ENCODE measurements around the gene PHF8.

PHF8 gene

DNA sequence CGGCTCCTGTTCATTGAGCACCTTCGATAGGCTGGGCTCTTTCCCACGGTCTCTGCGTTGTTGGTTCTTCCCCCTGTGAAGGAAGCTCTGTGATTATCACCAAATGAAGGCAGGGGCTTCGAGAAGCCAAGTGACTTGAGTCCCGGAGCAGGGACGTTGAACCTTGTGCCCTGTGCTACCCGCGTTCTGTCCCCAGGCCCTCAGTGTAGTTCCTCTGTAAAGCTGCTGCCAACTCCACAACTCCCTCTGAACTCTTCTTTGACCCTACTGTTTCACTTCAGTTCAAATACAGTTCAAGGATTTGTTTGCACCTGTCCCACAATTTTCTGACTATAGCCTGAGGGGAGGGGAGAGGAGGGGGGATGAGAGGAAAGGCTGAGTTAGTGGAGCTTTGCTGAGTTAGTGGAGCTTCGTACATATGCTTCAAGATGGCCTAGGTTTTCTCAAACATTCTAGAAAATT lies 635 bp upstream of the PHF8 start:
- H3K36me3 Mint-ChIP-seq: peaks cover 8% of the 10 kb centered on the region
- no peaks in the 10 kb centered on the region for H3K27me3 Mint-ChIP-seq
- peaks cover 5% of the 10 kb centered on the region for H3K4me1 Mint-ChIP-seq
- peak overlapping the region; percentile 98 for H3K27ac Mint-ChIP-seq
- peak overlapping the region; percentile 95 for H3K4me3 Mint-ChIP-seq
- H3K9me3 Mint-ChIP-seq: no peaks in the 10 kb centered on the region
- peak; percentile 0 for ATAC-seq

DNA sequence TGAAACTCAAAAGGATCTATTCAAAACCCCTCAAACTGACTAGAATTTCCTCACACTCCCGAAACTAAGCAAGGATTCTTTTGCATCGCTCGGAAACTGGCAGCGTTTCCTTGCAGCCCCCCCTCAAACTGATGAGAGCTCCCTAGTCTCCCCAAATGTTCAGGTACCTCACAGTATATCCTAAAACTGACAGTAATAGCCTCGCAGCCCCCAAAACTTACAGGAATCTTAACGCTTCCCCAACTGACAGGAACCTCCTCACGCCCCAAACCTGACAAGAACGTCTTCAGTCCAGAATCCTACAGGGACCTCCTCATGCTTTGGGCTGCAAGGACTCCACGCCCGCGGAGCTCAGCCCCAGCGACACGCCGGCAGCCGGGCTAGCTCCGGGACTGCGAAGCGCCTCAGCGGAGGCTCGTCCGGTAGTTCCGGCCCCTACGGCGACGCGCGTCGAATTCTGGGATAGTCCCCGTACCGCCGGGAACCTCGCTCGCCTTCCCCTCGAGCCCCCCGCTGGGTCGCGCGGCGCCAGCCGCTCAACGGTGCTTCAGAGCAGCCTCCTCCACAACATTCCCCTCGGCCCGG lies 640 bp downstream of the PHF8 start:
- Mint-ChIP-seq H3K4me1 (peaks cover 5% of the 10 kb centered on the region), H3K27ac (peak overlapping the region; percentile 98), H3K9me3 (no peaks in the 10 kb centered on the region), H3K27me3 (no peaks in the 10 kb centered on the region), H3K4me3 (peak overlapping the region; percentile 95), H3K36me3 (peaks cover 8% of the 10 kb centered on the region)
- peak; percentile 21 for ATAC-seq

DNA sequence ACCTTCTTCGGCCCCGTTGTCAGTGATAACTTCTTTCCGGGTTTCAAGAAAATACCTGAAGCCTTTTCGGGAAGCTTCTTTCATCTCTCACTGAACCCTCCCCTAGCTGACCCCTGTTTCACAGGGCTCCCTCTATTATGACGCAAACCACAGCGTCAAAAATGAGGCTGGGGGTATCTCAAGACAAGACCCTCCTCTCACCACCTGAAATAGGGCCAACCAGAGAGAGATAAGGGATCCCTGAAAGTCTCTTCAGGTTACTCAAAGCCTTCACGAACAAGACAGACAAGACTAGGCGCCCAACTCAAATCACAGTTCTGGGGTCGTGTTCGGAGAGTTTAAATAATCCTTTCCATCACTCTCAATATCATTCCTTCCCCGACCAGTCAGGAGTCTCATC lies 1.2 kb downstream of the PHF8 start:
- peaks cover 5% of the 10 kb centered on the region for H3K4me1 Mint-ChIP-seq
- H3K4me3 Mint-ChIP-seq: peak overlapping the region; percentile 95
- H3K36me3 Mint-ChIP-seq: peaks cover 8% of the 10 kb centered on the region
- H3K9me3 Mint-ChIP-seq: no peaks in the 10 kb centered on the region
- H3K27me3 Mint-ChIP-seq: no peaks in the 10 kb centered on the region
- H3K27ac Mint-ChIP-seq: peak overlapping the region; percentile 98
- ATAC-seq: no peak

DNA sequence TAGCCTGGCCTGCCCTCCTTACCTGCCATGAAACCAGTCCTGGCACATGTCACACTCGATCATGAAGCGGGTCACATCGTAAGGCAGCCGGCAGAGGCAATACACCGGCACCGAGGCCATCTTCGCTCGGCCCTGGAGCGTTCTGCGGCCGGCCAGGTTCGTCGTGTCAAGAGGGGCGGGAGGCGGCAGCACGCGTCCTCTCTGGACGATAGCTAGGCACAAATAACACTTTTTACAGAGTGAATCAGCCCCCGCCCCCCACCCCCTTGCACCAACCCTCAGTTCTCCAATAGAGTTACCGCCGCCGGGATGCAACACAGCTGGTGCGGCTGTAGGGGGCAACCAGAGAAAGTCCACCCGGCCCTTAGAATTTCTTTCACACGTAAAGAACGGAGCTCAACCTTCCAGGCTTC lies 1.7 kb downstream of the PHF8 start:
- peaks cover 5% of the 10 kb centered on the region for H3K4me1 Mint-ChIP-seq
- H3K27ac Mint-ChIP-seq: peak overlapping the region; percentile 98
- peaks cover 8% of the 10 kb centered on the region for H3K36me3 Mint-ChIP-seq
- no peaks in the 10 kb centered on the region for H3K9me3 Mint-ChIP-seq
- ATAC-seq: no peak
- peak overlapping the region; percentile 95 for H3K4me3 Mint-ChIP-seq
- H3K27me3 Mint-ChIP-seq: no peaks in the 10 kb centered on the region

DNA sequence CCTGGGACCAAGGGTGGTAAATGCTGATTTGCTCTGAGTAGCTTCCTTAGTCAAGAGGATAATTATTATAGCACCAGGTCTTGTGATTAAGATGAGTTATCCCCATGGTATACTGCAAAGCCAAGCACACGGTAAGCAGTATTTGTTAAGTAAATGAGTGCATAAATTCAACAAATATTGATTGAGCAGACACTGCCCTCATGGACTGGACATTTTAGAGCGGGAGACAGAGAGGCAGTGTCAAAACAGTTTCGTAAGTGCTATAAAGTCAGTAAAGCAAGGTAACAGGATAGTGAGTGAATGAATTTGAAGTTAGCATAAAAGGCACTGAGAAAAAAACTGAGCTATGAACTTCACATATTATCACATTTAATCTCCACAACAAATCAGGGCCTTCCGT lies 13.9 kb downstream of the PHF8 start:
- ATAC-seq: no peak
- no peak overlapping the region for H3K27ac Mint-ChIP-seq
- no peaks in the 10 kb centered on the region for H3K27me3 Mint-ChIP-seq
- H3K4me3 Mint-ChIP-seq: no peak overlapping the region
- H3K4me1 Mint-ChIP-seq: no peaks in the 10 kb centered on the region
- H3K9me3 Mint-ChIP-seq: no peaks in the 10 kb centered on the region
- H3K36me3 Mint-ChIP-seq: peaks cover 66% of the 10 kb centered on the region

DNA sequence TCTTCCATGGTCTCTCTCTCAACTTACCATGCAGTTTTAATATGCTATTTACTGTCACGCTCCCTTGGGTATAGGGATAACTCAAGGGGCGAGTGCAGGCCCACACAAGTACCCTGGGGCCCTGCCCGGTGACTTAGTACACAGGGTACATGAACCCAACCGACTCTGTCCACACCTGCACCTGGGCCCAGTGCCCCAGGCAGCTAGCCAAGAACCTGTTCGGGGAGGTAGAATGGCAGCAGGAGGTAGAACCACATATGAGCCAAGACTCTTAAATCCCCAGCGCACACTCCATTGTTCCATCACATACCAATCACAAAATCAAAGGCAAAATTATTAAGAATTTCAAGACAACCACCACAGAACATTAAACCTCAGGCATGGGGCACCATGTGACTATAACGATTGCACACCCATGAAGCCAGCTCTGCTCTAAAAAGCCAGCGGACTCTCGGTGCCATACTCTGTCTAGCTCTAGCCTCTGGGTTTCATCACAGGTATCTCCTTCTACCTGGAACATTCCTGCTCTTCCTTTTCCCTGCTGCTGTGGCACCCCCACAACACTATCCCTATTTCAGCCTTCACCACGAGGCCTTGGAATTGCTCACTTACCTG lies 14.6 kb downstream of the PHF8 start:
- peaks cover 70% of the 10 kb centered on the region for H3K36me3 Mint-ChIP-seq

DNA sequence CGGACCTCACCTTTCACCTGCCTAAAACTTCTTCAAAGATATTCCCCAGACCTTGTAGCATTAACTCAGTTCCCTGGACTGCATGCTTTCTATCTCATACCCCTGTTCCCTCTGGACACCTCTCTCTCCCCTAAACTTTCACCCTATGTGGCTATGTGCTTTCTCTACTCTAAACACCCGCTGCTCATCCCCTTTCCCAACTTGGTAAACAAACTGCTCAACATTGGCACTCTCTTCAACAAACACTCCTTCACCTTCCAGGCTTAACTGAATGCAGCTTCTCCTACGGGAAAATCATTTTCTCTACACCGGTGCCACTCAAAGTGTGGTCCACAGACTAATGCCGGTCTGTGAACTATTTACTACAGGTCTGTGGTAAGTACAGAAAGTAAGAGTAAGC lies 19.9 kb downstream of the PHF8 start:
- peaks cover 52% of the 10 kb centered on the region for H3K36me3 Mint-ChIP-seq
- H3K9me3 Mint-ChIP-seq: no peaks in the 10 kb centered on the region
- no peaks in the 10 kb centered on the region for H3K27me3 Mint-ChIP-seq
- H3K27ac Mint-ChIP-seq: no peak overlapping the region
- no peaks in the 10 kb centered on the region for H3K4me1 Mint-ChIP-seq
- no peak overlapping the region for H3K4me3 Mint-ChIP-seq
- no peak for ATAC-seq

More for the DNA sequence above, 14.6 kb downstream of the PHF8 start:
- Mint-ChIP-seq H3K27me3 (no peaks in the 10 kb centered on the region), H3K4me3 (no peak overlapping the region), H3K27ac (no peak overlapping the region), H3K4me1 (no peaks in the 10 kb centered on the region), H3K9me3 (no peaks in the 10 kb centered on the region)
- ATAC-seq: no peak

DNA sequence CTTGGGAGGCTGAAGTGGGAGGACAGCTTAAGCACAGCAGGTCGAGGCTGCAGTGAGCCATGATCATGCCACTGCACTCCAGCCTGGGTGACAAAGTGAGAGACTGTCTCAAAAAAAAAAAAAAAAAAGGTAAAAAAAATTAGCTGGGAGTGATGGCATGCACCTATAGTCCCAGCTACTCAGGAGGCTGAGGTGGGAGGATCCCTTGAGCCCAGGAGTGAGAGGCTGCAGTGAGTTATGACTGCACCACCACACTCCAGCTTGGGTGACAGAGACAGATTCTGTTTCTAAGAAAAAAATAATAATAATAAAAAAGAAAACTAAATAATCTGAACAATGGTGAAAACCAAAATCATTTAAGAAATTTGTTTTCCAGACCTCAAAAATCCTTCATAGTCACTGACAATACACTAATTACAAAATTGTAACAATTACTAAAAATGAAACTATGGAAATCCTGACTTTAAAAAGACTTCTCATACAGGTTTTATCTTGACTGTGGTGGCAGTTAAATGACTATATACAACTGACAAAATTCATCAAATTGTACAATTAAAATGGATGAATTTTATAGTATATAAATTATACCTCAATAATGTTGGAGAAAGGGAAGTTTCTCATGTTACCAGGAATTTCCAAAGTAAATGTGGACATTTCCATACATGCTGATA lies 31.3 kb downstream of the PHF8 start:
- Mint-ChIP-seq H3K27me3 (no peaks in the 10 kb centered on the region), H3K27ac (no peak overlapping the region), H3K36me3 (peaks cover 30% of the 10 kb centered on the region), H3K4me3 (no peak overlapping the region), H3K9me3 (no peaks in the 10 kb centered on the region), H3K4me1 (no peaks in the 10 kb centered on the region)
- no peak for ATAC-seq

DNA sequence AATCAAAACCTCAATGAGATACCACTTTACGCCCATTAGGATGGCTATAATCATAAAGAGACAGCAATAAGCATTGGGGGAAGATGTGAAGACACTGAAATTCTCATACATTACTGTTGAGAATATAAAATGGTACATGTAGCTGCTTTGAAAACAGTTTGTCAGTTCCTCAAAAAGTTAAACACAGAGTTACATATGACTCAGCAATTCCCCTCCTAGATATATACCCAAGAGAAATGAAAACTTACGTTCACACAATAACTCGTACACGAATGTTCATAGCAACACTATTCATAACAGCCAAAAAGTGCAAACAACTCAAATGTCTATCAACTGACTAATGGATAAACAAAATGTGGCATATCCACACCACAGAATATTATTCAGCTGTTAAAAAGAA lies 36.6 kb downstream of the PHF8 start:
- H3K27me3 Mint-ChIP-seq: no peaks in the 10 kb centered on the region
- no peaks in the 10 kb centered on the region for H3K4me1 Mint-ChIP-seq
- H3K4me3 Mint-ChIP-seq: no peak overlapping the region
- no peaks in the 10 kb centered on the region for H3K9me3 Mint-ChIP-seq
- ATAC-seq: no peak
- H3K27ac Mint-ChIP-seq: no peak overlapping the region
- peaks cover 25% of the 10 kb centered on the region for H3K36me3 Mint-ChIP-seq

DNA sequence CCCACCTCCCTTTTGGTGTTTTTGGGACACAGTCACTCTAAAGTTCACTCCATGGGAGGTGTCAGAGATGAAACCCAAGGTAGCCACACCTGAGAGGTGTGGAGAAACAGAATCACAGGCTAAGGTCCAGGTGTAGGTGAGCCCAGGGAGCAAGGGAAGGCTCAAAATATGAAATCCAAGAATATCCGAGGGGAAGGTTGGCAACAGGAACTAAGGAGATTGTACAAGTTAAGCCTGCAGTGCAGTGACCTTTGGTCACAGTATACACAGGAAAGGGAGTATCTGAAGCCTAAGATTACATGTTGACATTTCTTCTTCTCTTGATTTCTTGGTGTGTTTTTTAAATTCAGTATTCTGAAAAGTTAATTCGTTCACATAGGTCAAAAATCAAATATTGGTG lies 46.5 kb downstream of the PHF8 start:
- ATAC-seq: no peak
- Mint-ChIP-seq H3K36me3 (peaks cover 51% of the 10 kb centered on the region), H3K27ac (no peak overlapping the region), H3K4me3 (no peak overlapping the region), H3K9me3 (no peaks in the 10 kb centered on the region), H3K27me3 (no peaks in the 10 kb centered on the region), H3K4me1 (no peaks in the 10 kb centered on the region)

DNA sequence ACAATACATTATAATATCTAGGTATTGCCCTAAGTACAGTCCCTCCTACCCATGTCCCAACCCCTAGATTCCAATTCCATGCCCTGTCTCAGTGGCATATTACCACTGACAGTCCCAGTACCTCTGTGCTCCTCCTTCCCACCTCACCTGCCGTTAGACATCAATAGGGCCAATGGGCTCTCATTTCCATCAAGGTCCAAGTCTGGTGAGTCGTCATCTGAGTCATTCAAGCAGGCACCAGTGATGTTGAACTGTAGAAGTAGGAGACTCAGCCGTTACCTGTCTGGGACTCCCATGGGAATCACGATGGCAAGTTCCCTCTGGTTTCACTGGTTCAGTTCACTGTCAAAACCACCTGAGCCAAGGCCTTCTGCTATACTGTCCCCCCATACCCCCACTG lies 51.7 kb downstream of the PHF8 start:
- ATAC-seq: no peak
- Mint-ChIP-seq H3K27ac (no peak overlapping the region), H3K27me3 (no peaks in the 10 kb centered on the region), H3K4me3 (no peak overlapping the region), H3K4me1 (no peaks in the 10 kb centered on the region), H3K9me3 (no peaks in the 10 kb centered on the region), H3K36me3 (peaks cover 38% of the 10 kb centered on the region)

DNA sequence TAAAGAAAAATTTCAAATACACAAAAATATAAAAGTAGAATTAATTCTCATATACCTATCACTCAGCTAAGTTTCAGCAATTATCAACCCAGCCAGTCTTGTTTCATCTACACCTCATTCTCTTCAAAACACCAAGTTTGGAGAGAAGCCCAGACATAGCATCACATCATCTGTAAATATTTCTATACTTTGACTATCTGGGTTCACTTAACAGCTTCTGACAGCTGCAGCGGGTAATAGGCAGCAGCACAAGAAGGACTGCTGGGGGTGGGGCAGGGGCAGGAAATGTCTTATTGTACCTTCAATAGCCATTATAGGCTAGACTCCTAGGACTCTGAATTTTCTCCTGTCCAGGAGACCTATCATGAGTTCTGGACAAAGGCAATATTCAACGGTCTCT lies 54.1 kb downstream of the PHF8 start:
- Mint-ChIP-seq H3K36me3 (peaks cover 41% of the 10 kb centered on the region), H3K9me3 (no peaks in the 10 kb centered on the region)

DNA sequence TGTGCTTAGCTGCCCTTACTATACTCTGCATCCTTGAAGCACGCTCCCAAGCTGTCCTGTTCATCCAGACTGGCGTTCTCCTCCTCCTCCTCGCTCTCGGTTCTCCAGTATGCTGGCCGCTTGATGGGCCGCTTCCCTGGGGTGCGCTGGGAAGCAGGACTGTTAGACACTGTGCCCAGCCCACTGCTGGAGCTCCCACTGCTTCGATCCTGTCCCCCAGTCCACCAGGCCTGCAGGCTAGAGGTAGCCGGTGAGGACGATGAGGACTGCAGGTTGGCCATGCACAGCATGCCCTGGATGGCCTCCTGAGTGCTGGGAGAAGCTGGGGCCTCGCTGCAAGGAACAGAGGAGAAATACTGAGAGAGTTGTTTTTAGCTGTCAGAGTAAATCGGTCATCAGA lies 59.4 kb downstream of the PHF8 start:
- Mint-ChIP-seq H3K27ac (no peak overlapping the region), H3K27me3 (no peaks in the 10 kb centered on the region)
- ATAC-seq: no peak

More for the DNA sequence above, 54.1 kb downstream of the PHF8 start:
- H3K4me3 Mint-ChIP-seq: no peak overlapping the region
- no peak for ATAC-seq
- no peak overlapping the region for H3K27ac Mint-ChIP-seq
- H3K27me3 Mint-ChIP-seq: no peaks in the 10 kb centered on the region
- no peaks in the 10 kb centered on the region for H3K4me1 Mint-ChIP-seq

DNA sequence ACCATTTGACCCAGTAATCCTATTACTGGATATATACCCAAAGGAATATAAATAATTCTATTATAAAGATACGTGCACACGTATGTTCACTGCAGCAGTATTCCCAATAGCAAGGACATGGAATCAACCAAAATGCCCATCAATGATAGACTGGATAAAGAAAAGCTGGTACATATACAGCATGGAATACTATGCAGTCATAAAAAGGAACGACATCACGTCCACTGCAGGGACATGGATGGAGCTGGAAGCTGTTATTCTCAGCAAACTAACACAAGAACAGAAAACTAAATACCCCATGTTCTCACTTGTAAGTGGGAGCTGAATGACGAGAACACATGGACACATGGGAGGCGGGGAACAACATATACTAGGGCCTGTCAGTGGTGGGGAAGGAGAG lies 69.7 kb downstream of the PHF8 start:
- H3K27me3 Mint-ChIP-seq: no peaks in the 10 kb centered on the region
- peaks cover 68% of the 10 kb centered on the region for H3K36me3 Mint-ChIP-seq
- H3K9me3 Mint-ChIP-seq: no peaks in the 10 kb centered on the region
- peaks cover 7% of the 10 kb centered on the region for H3K4me1 Mint-ChIP-seq
- no peak overlapping the region for H3K4me3 Mint-ChIP-seq
- ATAC-seq: no peak
- no peak overlapping the region for H3K27ac Mint-ChIP-seq

More for the DNA sequence above, 59.4 kb downstream of the PHF8 start:
- no peaks in the 10 kb centered on the region for H3K9me3 Mint-ChIP-seq
- H3K4me1 Mint-ChIP-seq: no peaks in the 10 kb centered on the region
- no peak overlapping the region for H3K4me3 Mint-ChIP-seq
- peaks cover 34% of the 10 kb centered on the region for H3K36me3 Mint-ChIP-seq

DNA sequence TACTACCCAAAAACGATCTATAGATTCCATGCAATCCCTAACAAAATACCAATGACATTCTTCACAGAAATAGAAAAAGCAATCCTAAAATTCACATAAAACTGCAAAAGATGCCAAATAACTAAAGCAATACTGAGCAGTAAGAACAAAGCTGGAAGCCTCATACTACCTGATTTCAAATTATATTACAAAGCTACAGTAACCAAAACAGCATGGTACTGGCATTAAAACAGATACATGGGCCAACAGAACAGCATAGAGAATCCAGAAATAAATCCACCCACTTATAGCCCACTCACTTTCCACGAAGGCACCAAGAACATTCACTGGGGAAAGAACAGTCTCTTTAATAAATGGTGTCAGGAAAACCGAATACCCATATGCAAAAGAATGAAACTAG lies 74.7 kb downstream of the PHF8 start:
- H3K27ac Mint-ChIP-seq: no peak overlapping the region
- no peak for ATAC-seq

More for the DNA sequence above, 74.7 kb downstream of the PHF8 start:
- H3K9me3 Mint-ChIP-seq: no peaks in the 10 kb centered on the region
- no peaks in the 10 kb centered on the region for H3K27me3 Mint-ChIP-seq
- peaks cover 7% of the 10 kb centered on the region for H3K4me1 Mint-ChIP-seq
- no peak overlapping the region for H3K4me3 Mint-ChIP-seq
- H3K36me3 Mint-ChIP-seq: peaks cover 76% of the 10 kb centered on the region
